T-cell (primary cell): Measurements from ENCODE around the gene ROCK2. TPM values are rescaled to one million over a fixed set of nuclear protein-coding genes. Genes with fewer than 3 reads are reported as not detected.

Experiments
- ATAC-seq, 4 experiments: fragments of 200-7000 bp in 3 of 4; fragments of 150-1000 bp in 1 of 4; cut with Tn5 transposase; replicated peaks in 1 of 4; 1 replicate in 3 of 4; 2 replicates in 1 of 4; pipeline ENCODE4 v1.10.0; 2021; ENCODE audit warnings: moderate library complexity in 3 of 4, mild to moderate bottlenecking in 2 of 4, moderate number of reproducible peaks in 1 of 4
- CTCF ChIA-PET, 2 donors: fragments of 300-600 bp; sonication (Branson Sonifier 250); formaldehyde crosslinking; loops; one replicate each; lab custom pipeline; 2022; ENCODE audit warnings: antibody characterized with exemption in 2 of 2; lab: Charles Lee
- POLR2A ChIA-PET, 2 donors: fragments of 300-600 bp; sonication (Branson Sonifier 250); formaldehyde crosslinking; loops; one replicate each; lab custom pipeline; 2022; ENCODE audit warnings: antibody characterized with exemption in 2 of 2; lab: Charles Lee
- DNase-seq, 35 experiments: peaks; one replicate each; pipeline versions ENCODE4 v3.0.0 to v3.0.0-alpha.2; 2013 to 2023
- H3K27ac ChIP-seq: one replicate; pipeline ENCODE4 v1.5.1; 2013; ENCODE audit warnings: low read length
- H3K27me3 ChIP-seq, 2 experiments: replicated peaks in 1 of 2; 1 replicate in 1 of 2; 2 replicates in 1 of 2; pipeline versions ENCODE4 v1.6.1 to v1.7.0; 2013; ENCODE audit warnings: low read length in 1 of 2, mixed read lengths in 1 of 2; ENCODE audit not compliant: control insufficient read depth in 2 of 2, insufficient read depth in 2 of 2; ENCODE audit errors: extremely low read depth in 1 of 2
- H3K36me3 ChIP-seq, 2 donors: 1 replicate in 1 of 2; 2 replicates in 1 of 2; pipeline versions ENCODE4 v1.6.1 to v1.7.0; 2013; ENCODE audit warnings: low read length in 1 of 2; ENCODE audit not compliant: control insufficient read depth in 2 of 2, insufficient read depth in 1 of 2; ENCODE audit errors: extremely low read depth in 1 of 2
- H3K4me1 ChIP-seq, 2 experiments: 1 replicate in 1 of 2; 2 replicates in 1 of 2; pipeline versions ENCODE4 v1.6.1 to v1.7.0; 2013; ENCODE audit warnings: low read length in 2 of 2, mixed read lengths in 1 of 2; ENCODE audit not compliant: insufficient read depth in 2 of 2, control insufficient read depth in 1 of 2; ENCODE audit errors: extremely low read depth in 1 of 2
- H3K4me3 ChIP-seq, 2 donors: 1 replicate in 1 of 2; 2 replicates in 1 of 2; pipeline versions ENCODE4 v1.5.1 to v1.7.0; 2013; ENCODE audit warnings: mild to moderate bottlenecking in 2 of 2, low read length in 1 of 2, moderate library complexity in 1 of 2; ENCODE audit not compliant: control insufficient read depth in 1 of 2; ENCODE audit errors: extremely low read depth in 1 of 2
- H3K9me3 ChIP-seq: 2 replicates; pipeline ENCODE4 v1.7.0; 2013
- H3K27ac Mint-ChIP-seq, 2 donors: one replicate each; pipeline ENCODE4 v1.8.0; 2020 to 2021; ENCODE audit warnings: mild to moderate bottlenecking in 2 of 2, mixed read lengths in 2 of 2
- H3K27me3 Mint-ChIP-seq, 2 donors: one replicate each; pipeline ENCODE4 v1.8.0; 2021 to 2022; ENCODE audit warnings: mixed read lengths in 2 of 2
- H3K36me3 Mint-ChIP-seq: one replicate; pipeline ENCODE4 v1.8.0; 2021; ENCODE audit warnings: mixed read lengths
- H3K4me1 Mint-ChIP-seq, 3 donors: one replicate each; pipeline ENCODE4 v1.8.0; 2020 to 2022; ENCODE audit warnings: mixed read lengths in 3 of 3, mild to moderate bottlenecking in 1 of 3
- H3K4me3 Mint-ChIP-seq, 3 donors: one replicate each; pipeline ENCODE4 v1.8.0; 2020 to 2022; ENCODE audit warnings: mild to moderate bottlenecking in 3 of 3, mixed read lengths in 3 of 3, moderate library complexity in 3 of 3
- H3K9me3 Mint-ChIP-seq, 3 donors: one replicate each; pipeline ENCODE4 v1.8.0; 2020 to 2022; ENCODE audit warnings: mixed read lengths in 3 of 3
- WGBS: methylation state at CpG from one replicate; pipeline ENCODE4 v1.1.5; 2013; ENCODE audit warnings: missing lambda C conversion rate; ENCODE audit not compliant: insufficient coverage; 5-methylcytosine and 5-hydroxymethylcytosine counted together
- total RNA-seq, 35 experiments: library from RNA in 6 of 35; stranded (reverse) in 6 of 35; fragments of 120-200 nt in 1 of 35; gene quantifications; one replicate each; pipeline versions ENCODE4 v1.2.1 to v1.2.4 and lab custom pipeline; 2013 to 2026

ROCK2 gene
- total RNA-seq, 5 donors from 2014 or later (not counting 1 experiment from before 2014, with no cell fraction given), result 15.5 to 22.3 (median 18.6) TPM

DNA sequence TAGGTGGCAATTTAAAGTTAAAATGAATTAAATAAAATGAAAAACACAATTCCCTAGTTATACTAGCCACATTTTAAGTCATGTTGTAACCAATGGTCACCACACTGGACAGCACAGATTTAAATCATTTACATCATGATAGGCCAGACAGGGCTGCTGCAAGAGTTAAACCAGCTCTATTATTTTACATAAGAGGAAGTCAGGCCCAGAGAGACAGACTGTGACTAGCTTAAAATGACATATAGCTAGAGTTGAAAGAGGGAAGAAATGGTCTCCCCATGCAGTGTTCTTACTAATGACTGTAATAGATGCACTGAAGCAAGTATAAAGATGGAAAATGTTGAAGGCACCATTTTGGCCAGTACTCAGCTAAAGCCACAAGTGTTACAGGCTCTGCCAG is 119.5 kb downstream of the ROCK2 start:
- ChIA-PET POLR2A (interaction anchor here in 1 of 2 donors (0.5 kb wide), 1 partner anchor 14 kb away, joined by 3 read pairs; no protein-coding TSS in a partner anchor), CTCF (interaction anchor here in 1 of 2 donors (0.6 kb wide), 1 partner anchor 17 kb away, joined by 3 read pairs; no protein-coding TSS in a partner anchor)
- DNase-seq, result no peak
- Mint-ChIP-seq H3K36me3 (peaks cover 31% of the 10 kb centered on the region), H3K27me3 (no peaks in the 10 kb centered on the region), H3K4me1 (no peaks in the 10 kb centered on the region), H3K9me3 (no peaks in the 10 kb centered on the region), H3K27ac (no peak overlapping the region), H3K4me3 (no peak overlapping the region)
- no peak overlapping the region for H3K27ac ChIP-seq
- no peaks in the 10 kb centered on the region for H3K4me1 ChIP-seq
- no peak for ATAC-seq
- peaks cover 0 to 17% of the 10 kb centered on the region in 2 donors for H3K36me3 ChIP-seq
- H3K4me3 ChIP-seq, result no peak overlapping the region
- H3K9me3 ChIP-seq, result no peaks in the 10 kb centered on the region
- H3K27me3 ChIP-seq, result no peaks in the 10 kb centered on the region

DNA sequence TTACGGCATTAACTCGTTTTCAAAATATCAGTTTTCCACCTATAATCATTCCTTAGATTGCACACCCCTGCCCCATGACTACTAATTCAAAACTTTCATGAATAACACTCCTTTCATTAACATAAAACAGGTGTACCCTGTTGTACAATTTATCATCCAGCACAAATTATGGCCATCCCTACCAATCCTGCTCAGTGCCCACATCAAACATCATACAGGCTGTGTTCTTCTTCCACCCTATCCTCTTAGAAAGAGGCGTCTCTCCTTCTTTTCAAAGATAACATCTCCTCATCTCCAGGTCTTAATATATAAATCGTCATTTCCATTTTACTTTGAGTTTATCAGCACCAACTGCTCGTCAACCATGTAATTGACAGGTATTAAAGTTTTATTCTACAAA is 121.6 kb downstream of the ROCK2 start:
- Mint-ChIP-seq H3K36me3 (peaks cover 41% of the 10 kb centered on the region), H3K4me3 (no peak overlapping the region), H3K9me3 (no peaks in the 10 kb centered on the region), H3K27ac (no peak overlapping the region), H3K27me3 (no peaks in the 10 kb centered on the region), H3K4me1 (no peaks in the 10 kb centered on the region)
- Histone ChIP-seq H3K27me3 (no peaks in the 10 kb centered on the region), H3K36me3 (peaks cover 0 to 20% of the 10 kb centered on the region in 2 donors), H3K4me3 (no peak overlapping the region), H3K9me3 (no peaks in the 10 kb centered on the region), H3K4me1 (no peaks in the 10 kb centered on the region), H3K27ac (no peak overlapping the region)
- CTCF ChIA-PET, result no interaction called here
- WGBS, result 100% methylated on average over 2 of the region's 5 CpGs
- DNase-seq (no peak), ATAC-seq (no peak)
- POLR2A ChIA-PET, result no interaction called here

DNA sequence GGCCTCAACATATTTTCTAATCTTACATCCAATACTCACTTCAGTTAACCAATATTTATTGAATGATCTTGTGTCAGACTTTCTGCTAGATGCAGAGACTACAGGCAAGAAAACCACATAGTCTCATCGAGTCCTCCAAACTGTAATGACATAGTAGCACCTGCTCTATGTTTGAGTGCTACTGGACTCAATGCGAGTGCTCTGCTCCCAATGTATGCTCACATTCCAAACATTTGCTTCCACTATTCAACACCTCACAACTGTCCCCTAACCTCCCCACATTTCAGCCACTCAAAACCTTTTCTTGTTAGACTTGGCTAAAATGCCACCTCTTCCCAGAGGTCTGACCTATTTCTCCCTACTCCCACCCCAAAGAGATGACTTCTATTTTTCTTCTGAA is 124.0 kb downstream of the ROCK2 start:
- CTCF ChIA-PET, result no interaction called here
- H3K36me3 ChIP-seq, result peaks cover 0 to 28% of the 10 kb centered on the region in 2 donors
- H3K27ac Mint-ChIP-seq, result no peak overlapping the region
- H3K27ac ChIP-seq, result no peak overlapping the region
- no peak overlapping the region for H3K4me3 ChIP-seq
- no peak overlapping the region for H3K4me3 Mint-ChIP-seq
- no peaks in the 10 kb centered on the region for H3K27me3 ChIP-seq
- ATAC-seq, result no peak
- no peaks in the 10 kb centered on the region for H3K4me1 ChIP-seq
- peaks cover 43% of the 10 kb centered on the region for H3K36me3 Mint-ChIP-seq
- no peaks in the 10 kb centered on the region for H3K9me3 Mint-ChIP-seq
- POLR2A ChIA-PET, result no interaction called here
- no peak for DNase-seq
- H3K4me1 Mint-ChIP-seq, result no peaks in the 10 kb centered on the region
- H3K9me3 ChIP-seq, result no peaks in the 10 kb centered on the region
- H3K27me3 Mint-ChIP-seq, result no peaks in the 10 kb centered on the region
- WGBS, result 96% methylated on average over 2 of the region's 2 CpGs

DNA sequence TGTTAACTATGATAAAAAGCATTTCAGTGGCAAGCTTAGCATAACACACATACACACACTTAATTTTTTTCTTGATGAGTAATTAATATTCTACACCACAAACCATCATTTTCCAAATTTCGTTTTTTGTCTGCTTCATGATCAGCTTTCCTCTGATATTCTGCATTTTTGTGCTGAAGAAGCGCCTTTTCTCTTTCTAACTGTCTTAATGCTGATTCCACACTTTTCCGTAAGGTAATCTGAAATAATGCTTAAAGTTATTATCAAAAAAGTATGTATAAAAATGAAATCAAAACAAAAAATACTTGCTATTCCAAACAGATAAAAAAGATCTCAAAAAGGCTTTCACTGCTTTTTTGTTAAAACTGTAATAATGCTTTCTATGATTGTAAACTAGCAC is 129.0 kb downstream of the ROCK2 start:
- H3K36me3 Mint-ChIP-seq, result peaks cover 52% of the 10 kb centered on the region
- H3K4me3 Mint-ChIP-seq, result no peak overlapping the region
- POLR2A ChIA-PET, result no interaction called here

DNA sequence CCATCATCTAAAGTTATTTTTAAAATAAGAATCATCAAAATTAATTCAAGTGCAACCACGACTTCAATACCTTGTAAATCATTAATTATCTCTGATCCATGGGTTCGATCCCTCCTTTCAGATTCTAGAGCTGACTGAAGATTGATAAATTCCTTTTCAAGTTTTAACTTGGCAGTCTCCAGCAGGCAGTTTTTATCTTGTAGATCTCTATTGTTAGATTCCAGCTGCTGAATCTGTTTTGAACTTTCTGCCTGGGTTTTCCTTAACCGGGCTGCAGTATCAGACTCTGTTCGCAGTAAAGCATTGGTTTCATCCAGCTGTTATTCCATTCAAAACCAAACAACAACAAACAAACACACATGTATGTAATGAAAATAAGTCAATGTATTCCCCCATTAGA is 129.7 kb downstream of the ROCK2 start:
- H3K27ac Mint-ChIP-seq, result no peak overlapping the region
- H3K36me3 ChIP-seq, result peaks cover 0 to 40% of the 10 kb centered on the region in 2 donors
- CTCF ChIA-PET, result no interaction called here

More for the DNA sequence above, 129.0 kb downstream of the ROCK2 start:
- no peak for DNase-seq
- Histone ChIP-seq H3K27me3 (no peaks in the 10 kb centered on the region), H3K4me3 (no peak overlapping the region), H3K9me3 (no peaks in the 10 kb centered on the region), H3K4me1 (no peaks in the 10 kb centered on the region), H3K27ac (no peak overlapping the region), H3K36me3 (peaks cover 0 to 39% of the 10 kb centered on the region in 2 donors)
- no CpG with 5 or more reads among the region's 3 CpGs for WGBS
- peaks cover 0 to 6% (median 0%) of the 10 kb centered on the region in 3 donors for H3K4me1 Mint-ChIP-seq
- no peak for ATAC-seq
- no peak overlapping the region for H3K27ac Mint-ChIP-seq
- CTCF ChIA-PET, result interaction anchor here in 1 of 2 donors (0.6 kb wide), 1 partner anchor 15 kb away, joined by 3 read pairs; no protein-coding TSS in a partner anchor
- no peaks in the 10 kb centered on the region for H3K9me3 Mint-ChIP-seq
- H3K27me3 Mint-ChIP-seq, result no peaks in the 10 kb centered on the region

DNA sequence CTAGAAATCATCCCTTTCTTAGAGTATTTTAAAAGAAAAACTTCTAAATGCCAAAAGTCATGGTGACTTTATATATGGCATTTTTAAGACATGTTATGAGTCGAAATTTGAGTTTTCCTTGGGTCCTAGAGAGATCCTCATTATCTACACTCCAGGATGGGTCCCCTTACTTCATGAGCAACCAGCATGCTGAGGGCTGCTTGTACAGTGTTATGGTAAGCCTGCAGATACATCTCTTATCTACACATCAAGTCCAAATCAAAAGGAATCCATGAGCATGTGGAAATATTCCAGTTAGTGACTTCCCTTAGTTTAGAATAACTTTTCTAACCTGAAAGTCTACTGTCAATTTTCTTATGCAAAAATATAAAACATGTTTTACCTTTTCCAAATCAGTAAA is 130.5 kb downstream of the ROCK2 start:
- WGBS, result no CpG with 5 or more reads among the region's 1 CpG
- ChIA-PET POLR2A (no interaction called here), CTCF (no interaction called here)
- no peak overlapping the region for H3K27ac Mint-ChIP-seq
- Histone ChIP-seq H3K27ac (no peak overlapping the region), H3K4me3 (no peak overlapping the region), H3K9me3 (no peaks in the 10 kb centered on the region), H3K4me1 (no peaks in the 10 kb centered on the region), H3K36me3 (peaks cover 0 to 37% of the 10 kb centered on the region in 2 donors), H3K27me3 (no peaks in the 10 kb centered on the region)
- ATAC-seq (no peak), DNase-seq (no peak)
- peaks cover 0 to 6% (median 0%) of the 10 kb centered on the region in 3 donors for H3K4me1 Mint-ChIP-seq
- H3K9me3 Mint-ChIP-seq, result no peaks in the 10 kb centered on the region
- no peak overlapping the region for H3K4me3 Mint-ChIP-seq
- no peaks in the 10 kb centered on the region for H3K27me3 Mint-ChIP-seq
- peaks cover 45% of the 10 kb centered on the region for H3K36me3 Mint-ChIP-seq

More for the DNA sequence above, 129.7 kb downstream of the ROCK2 start:
- WGBS, result no CpG with 5 or more reads among the region's 4 CpGs
- Histone ChIP-seq H3K27me3 (no peaks in the 10 kb centered on the region), H3K27ac (no peak overlapping the region), H3K4me1 (no peaks in the 10 kb centered on the region), H3K9me3 (no peaks in the 10 kb centered on the region), H3K4me3 (no peak overlapping the region)
- no peaks in the 10 kb centered on the region for H3K9me3 Mint-ChIP-seq
- peaks cover 0 to 6% (median 0%) of the 10 kb centered on the region in 3 donors for H3K4me1 Mint-ChIP-seq
- DNase-seq (no peak), ATAC-seq (no peak)
- H3K4me3 Mint-ChIP-seq, result no peak overlapping the region
- H3K27me3 Mint-ChIP-seq, result no peaks in the 10 kb centered on the region
- POLR2A ChIA-PET, result no interaction called here
- H3K36me3 Mint-ChIP-seq, result peaks cover 49% of the 10 kb centered on the region
